ENCODE results near the gene OR10A3. TPM values are rescaled to one million over a fixed set of nuclear protein-coding genes. Genes with fewer than 3 reads are reported as not detected.
A peak's percentile ranks its signal among the peaks of the same experiment; 100 is the strongest.

The OR10A3 gene
- total RNA-seq, 1 donor from 2014 or later, result not detected

GRCh38 chr11:7910286-7910788, 31.2 kb downstream of the OR10A3 start:
- Histone ChIP-seq H3K36me3 (no peaks in the 10 kb centered on the region), H3K27ac (no peak overlapping the region), H3K4me1 (no peaks in the 10 kb centered on the region), H3K9me3 (no peaks in the 10 kb centered on the region), H3K4me3 (no peak overlapping the region), H3K27me3 (no peaks in the 10 kb centered on the region)
- no peak for ATAC-seq
- TF ChIP-seq CTCF (IDR thresholded peaks at IDR 0.05), result no peak
- intact Hi-C loops (cut with DNase I), result no loop called here
- no peak for DNase-seq

GRCh38 chr11:7909585-7910285, 31.8 kb downstream of the OR10A3 start:
- Histone ChIP-seq H3K9me3 (no peaks in the 10 kb centered on the region), H3K27me3 (no peaks in the 10 kb centered on the region), H3K4me1 (no peaks in the 10 kb centered on the region), H3K36me3 (no peaks in the 10 kb centered on the region), H3K4me3 (no peak overlapping the region), H3K27ac (no peak overlapping the region)
- TF ChIP-seq CTCF (IDR thresholded peaks at IDR 0.05), result no peak
- DNase-seq (no peak), ATAC-seq (no peak)
- intact Hi-C loops (cut with DNase I), result no loop called here

- H3K27me3 ChIP-seq, result no peaks in the 10 kb centered on the region
- H3K36me3 ChIP-seq, result no peaks in the 10 kb centered on the region
- no peaks in the 10 kb centered on the region for H3K9me3 ChIP-seq
- ATAC-seq, result no peak
- H3K27ac ChIP-seq, result no peak overlapping the region
- no peak for DNase-seq
- intact Hi-C loops (cut with DNase I), result no loop called here
- TF ChIP-seq CTCF (IDR thresholded peaks at IDR 0.05), result no peak
- no peak overlapping the region for H3K4me3 ChIP-seq
- H3K4me1 ChIP-seq, result no peaks in the 10 kb centered on the region
Measured at GRCh38 chr11:7907121-7907520, 34.4 kb downstream of the OR10A3 start.

GRCh38 chr11:7906481-7906880, 35.0 kb downstream of the OR10A3 start:
- TF ChIP-seq CTCF (IDR thresholded peaks at IDR 0.05), result no peak
- DNase-seq (no peak), ATAC-seq (peak; percentile 30)
- H3K9me3 ChIP-seq, result no peaks in the 10 kb centered on the region
- no peaks in the 10 kb centered on the region for H3K27me3 ChIP-seq
- no peak overlapping the region for H3K4me3 ChIP-seq
- peak overlapping the region; percentile 42 for H3K27ac ChIP-seq
- intact Hi-C loops (cut with DNase I), result no loop called here
- no peaks in the 10 kb centered on the region for H3K36me3 ChIP-seq
- H3K4me1 ChIP-seq, result no peaks in the 10 kb centered on the region

GRCh38 chr11:7905961-7906429, 35.5 kb downstream of the OR10A3 start:
- no peaks in the 10 kb centered on the region for H3K9me3 ChIP-seq
- H3K27ac ChIP-seq, result peak overlapping the region; percentile 52
- peak; percentile 95 for ATAC-seq
- TF ChIP-seq CTCF (IDR thresholded peaks at IDR 0.05), result no peak
- H3K4me3 ChIP-seq, result peak overlapping the region; percentile 22
- H3K27me3 ChIP-seq, result no peaks in the 10 kb centered on the region
- intact Hi-C loops (cut with DNase I), result no loop called here
- H3K4me1 ChIP-seq, result no peaks in the 10 kb centered on the region
- no peaks in the 10 kb centered on the region for H3K36me3 ChIP-seq
- DNase-seq, result peak; percentile 72
